NCI-H460 (cell line): ENCODE data around the gene TMC6. TPM values are rescaled to one million over a fixed set of nuclear protein-coding genes. Genes with fewer than 3 reads are reported as not detected.

Experiments
- DNase-seq: peaks from one replicate; pipeline ENCODE4 v3.0.0-alpha.2; 2016; ENCODE audit warnings: low read depth; ENCODE audit errors: extremely low read depth
- total RNA-seq: library from RNA; depleted of rRNA; stranded (reverse); fragments of >200 nt; shearing (Covaris generic); gene quantifications from 2 replicates; pipeline ENCODE4 v1.2.3, GENCODE V29; 2014

TMC6 gene
- total RNA-seq, 1 experiment from 2014 or later, result 17.2 TPM

DNA sequence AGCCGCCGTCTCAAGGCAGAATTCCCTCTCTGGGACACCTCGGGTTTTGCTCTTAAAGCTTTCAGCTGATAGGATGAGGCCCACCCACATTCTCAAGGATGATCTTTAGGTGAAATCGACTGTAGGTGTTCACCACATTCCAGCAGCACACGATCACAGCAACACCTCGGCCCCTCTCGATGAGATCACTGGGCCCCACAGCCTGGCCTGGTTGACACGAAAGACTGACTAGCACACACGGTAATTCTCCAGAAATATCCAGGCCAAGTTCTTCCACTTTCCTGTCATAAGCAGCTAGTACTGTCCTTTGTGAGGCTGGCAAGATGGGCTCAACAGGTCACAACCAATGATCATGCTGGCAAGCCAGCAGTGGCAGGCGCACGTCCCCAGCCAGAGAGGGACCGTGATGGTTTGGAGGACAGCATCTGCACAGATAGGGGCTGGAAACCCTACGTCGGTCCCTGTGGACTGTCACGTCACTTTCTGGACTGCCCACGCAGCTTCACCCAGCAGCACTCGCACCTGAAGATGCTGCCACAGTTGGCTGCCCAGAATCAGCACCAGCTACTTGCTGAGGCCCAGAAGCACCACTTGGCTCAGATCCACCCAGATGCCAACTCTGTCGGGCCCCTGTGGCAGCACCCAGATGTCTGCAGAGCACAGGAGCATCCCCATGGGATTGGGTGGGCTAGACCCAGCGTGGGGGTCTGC is 17.4 kb downstream of the TMC6 start:
- DNase-seq, result no peak

DNA sequence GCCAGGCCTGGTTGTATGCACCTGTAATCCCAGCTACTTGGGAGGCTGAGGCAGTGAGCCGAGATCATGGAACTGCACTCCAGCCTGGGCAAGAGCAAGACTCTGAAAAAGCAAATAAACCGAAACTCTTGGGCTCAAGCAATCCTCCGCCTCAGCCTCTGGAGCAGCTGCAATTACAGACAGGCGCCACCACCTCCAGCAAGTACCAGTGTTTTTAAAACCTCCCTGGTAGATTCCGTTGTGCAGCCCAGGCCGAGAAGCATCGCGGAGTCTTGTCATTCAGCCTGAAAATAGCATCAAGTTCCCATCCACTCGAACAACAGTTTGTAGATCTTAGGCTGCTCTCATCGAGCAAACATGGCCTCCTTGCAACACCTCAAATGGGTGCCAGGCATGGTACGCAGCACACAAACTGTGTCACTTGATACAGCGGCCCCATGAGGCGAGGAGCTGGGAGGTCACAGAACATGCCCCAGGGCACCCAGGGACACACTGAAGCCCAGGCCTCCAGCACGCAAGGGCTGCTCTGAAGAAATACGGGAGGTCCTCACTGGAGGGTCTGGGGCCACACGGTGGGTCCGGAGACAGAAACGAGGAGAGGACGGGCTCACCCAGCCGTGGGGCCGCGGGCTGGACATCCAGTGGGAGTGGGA is 18.1 kb downstream of the TMC6 start:
- DNase-seq, result no peak

DNA sequence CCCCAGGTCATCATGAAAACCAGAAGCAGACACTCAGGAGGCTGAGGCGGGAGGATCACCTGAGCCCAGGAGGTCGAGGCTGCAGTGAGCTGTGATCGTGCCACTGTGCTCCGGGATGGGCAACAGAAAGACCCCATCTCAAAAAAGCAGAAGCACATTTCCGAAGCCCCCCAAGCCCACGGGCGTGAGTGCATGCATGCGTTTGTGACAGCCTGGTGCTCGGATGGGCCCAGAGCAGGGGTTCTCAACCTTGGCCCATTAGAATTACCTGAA is 19.1 kb downstream of the TMC6 start:
- DNase-seq, result no peak

DNA sequence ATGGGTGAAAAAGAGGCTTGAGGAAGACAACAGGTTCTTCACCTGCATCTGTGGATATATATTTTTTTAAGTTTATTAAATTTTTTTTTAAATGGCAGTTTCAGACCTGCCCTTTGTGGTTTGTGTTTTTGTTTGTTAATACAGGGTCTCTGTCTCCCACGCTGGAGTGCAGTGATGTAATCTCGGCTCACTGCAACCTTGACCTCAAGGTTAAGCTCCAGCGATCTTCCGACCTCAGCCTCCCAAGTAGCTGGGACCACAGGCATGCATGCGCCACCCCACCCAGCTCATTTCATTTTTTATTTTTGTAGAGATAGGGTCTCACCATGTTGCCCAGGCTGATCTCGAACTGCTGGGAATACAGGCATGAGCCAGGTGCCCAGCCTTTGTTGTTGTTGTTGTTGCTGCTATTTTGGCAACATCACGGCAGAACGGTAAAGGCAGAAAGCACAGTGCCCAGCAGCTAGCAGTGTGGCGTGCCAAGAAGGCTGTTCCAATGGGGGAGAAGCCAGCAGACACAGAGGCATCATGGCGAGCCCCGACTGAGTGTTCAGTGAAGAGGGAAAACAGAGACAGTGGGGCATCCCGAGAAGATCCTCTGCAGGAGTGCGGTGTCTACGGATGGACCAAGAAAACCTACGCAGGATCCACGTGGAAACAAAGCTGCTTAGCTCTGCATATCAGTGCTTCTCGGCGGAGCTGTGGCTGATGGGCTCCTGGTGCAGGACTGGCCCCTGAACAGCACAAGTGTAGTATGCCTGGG is 19.6 kb downstream of the TMC6 start:
- DNase-seq, result no peak

DNA sequence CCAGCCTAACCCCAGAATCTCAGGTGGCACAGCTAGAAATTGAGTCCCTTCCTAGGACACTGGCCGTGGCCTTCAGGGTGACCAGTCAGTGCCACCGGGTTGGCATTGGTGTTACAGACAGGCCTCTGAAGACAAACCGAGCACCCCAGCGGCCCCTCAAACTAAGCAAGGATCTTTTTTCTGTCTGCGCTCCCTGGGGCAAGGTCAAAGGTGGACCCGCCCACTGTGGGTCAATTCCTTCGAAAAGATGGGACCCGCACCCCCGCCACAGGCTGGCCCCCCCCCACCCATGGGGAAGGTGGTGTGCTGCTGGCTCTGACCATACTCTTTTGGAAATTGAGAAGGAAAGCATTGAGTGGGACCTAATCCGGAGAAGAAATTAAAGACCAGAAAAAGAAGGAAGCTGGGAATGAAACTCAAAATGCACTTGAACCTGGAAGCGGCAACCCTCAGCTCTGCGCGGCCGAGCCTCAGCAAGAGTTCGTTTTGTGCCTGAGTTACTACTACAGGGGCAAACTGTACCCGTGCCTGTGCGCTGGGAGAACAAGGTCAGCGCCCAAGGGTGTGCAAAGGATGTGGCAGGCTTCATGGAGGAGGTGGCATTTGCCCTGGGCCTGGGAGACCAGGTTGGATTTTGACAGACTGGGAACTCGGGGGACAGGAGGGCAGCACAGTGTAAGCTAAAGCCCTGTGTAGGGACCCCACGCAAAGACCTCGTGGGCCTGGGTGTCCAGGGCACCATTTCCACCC is 20.4 kb downstream of the TMC6 start:
- no peak for DNase-seq

DNA sequence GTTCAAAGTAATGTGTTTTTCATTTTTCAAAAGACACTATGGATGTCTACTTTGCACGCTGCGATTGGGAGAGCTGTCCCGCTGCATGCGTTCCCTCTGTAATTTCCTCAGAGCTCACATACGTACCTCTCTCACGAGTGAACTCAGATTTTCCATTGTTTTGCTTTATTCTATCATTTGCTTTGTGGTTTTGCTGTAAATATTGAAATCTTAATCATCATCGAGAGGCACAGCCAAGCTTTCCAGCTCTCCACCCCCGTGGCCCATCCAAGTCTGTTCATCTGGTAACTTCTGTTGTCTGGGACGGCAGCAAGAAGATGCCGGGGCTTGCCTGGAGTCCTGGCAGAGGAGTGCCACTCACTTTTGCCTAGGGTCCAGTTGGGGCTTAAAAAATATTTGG is 21.1 kb downstream of the TMC6 start:
- no peak for DNase-seq

DNA sequence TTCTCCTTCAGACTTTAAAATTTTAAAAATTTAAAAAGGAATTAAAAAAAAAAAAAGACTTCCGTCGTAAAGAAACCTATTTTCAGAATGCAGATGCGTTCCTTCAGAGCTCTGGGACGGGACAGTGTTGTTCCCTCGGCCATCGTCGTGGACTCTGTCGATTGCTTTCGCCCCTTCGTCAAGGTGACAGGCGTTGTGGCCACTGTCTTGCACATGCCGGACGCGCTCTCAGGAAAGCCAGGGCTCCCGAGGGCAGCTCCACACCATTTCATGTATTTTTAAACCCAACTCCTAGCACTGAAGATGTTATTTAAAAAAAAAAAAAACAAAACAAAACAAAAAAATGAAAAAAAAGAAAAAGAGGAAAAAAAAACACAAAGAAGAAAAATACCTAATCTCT is 22.3 kb downstream of the TMC6 start:
- no peak for DNase-seq

DNA sequence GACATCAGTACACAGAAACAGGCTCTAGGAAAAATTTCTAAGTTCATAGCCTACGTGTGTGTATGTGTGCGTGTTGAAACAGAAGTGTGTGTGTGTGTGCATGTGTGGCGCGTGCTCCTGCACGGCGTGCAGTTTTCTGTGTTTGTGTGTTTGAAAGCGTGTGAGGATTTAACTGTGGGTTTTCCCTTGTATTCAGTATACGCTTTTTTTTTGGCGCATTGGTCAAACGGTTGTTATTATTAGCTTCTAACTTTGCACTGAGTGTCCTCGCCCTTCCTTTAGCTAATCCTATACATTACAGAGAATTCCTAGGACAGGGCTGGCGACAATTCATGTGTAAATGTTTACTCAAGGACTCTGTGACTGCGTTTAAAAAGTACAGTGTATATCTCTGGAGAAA is 23.0 kb downstream of the TMC6 start:
- DNase-seq, result no peak

DNA sequence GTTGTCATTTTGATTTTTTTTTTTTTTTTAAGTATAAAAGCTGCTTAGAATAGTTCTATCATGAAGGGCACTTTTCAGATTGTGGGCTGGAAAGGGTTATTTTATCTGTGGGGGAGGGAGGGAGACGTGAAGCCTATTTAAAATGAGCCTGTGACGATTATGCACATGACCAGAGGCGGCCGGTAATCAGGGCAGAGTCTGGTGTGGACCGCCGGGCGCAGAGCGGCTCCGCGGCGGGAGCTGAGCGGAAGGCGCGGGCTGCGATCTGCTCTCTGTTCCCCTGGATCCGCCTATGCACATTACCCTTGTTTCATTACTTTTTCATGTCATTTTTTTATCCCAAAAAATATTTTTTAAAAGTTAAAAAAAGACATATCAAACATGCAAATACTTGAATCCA is 23.5 kb downstream of the TMC6 start:
- DNase-seq, result no peak

DNA sequence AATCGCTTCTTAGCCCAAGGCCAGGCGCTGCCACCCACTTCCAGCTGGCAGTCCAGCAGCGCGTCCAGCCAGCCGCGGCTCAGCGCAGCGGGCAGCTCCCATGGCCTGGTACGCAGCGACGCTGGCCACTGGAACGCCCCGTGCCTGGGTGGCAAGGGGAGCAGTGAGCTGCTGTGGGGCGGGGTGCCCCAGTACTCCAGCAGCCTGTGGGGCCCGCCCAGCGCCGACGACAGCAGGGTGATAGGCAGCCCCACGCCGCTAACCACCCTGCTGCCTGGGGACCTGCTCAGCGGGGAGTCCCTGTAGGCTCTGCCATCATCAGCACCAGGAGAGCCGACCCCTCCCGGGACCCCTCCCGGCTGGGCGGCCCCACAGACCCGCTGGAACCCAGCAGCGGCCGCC is 24.0 kb downstream of the TMC6 start:
- DNase-seq, result no peak

DNA sequence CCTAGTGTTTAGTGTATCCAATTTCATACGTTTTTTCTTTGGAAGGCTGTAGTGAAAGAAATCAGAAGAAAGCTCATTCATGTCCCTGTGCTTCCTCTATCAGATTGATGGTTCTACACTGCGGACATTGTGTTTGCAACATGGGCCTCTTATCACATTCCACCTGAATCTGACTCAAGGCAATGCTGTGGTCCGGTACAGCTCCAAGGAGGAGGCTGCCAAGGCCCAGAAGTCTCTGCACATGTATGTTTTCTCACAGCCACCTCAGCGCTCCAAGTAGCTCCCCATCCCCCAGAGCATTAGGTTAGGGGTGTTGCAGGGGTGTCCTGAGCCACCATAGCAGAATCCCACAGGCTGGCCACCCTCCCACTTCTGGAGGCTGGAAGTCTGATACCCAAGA is 25.2 kb downstream of the TMC6 start:
- DNase-seq, result no peak

DNA sequence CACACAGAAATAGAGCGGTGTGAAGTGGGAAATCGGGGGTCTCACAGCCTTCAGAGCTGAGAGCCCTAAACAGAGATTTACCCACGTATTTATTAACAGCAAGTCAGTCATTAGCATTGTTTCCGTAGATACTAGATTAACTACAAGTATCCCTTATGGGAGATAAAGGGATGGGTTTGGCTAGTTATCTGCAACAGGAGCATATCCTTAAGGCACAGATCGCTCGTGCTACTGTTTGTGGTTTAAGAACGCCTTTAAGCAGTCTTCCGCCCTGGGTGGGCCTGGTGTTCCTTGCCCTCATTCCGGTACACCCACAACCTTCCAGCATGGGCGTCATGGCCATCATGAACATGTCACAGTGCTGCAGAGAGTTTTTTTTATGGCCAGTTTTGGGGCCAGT is 27.0 kb downstream of the TMC6 start:
- no peak for DNase-seq

DNA sequence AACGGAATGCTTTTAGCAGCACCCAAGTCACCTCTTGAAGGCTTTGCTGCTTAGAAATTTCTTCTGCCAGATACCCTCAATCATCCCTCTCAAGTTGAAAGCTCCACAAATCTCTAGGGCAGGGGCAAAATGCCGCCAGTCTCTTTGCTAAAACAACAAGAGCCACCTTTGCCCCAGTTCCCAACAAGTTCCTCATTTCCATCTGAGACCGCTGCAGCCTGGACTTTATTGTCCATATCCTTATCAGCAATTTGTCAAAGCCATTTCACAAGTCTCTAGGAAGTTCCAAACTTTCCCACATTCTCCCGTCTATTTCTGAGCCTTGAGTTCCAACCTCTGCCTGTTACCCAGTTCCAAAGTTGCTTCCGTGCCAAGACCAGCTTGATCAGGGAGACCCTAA is 27.4 kb downstream of the TMC6 start:
- DNase-seq, result no peak

DNA sequence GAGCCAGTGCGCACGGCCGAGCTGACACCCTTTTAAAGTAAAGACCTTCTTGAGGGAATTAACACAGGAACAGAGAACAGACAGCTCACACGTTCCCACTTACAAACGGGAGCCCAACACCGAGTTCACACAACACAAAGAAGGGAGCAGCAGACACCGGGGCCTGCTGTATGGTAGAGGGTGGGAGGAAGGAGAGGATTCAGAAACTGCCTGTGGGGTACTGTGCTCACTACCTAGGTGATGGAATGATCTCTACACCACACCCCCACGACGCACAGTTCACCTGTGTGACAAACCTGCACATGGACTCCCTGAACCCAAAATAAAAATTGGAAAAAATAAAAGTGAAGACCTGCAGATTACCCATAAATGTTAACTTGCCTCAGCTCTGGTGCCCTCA is 32.5 kb downstream of the TMC6 start:
- DNase-seq, result no peak

DNA sequence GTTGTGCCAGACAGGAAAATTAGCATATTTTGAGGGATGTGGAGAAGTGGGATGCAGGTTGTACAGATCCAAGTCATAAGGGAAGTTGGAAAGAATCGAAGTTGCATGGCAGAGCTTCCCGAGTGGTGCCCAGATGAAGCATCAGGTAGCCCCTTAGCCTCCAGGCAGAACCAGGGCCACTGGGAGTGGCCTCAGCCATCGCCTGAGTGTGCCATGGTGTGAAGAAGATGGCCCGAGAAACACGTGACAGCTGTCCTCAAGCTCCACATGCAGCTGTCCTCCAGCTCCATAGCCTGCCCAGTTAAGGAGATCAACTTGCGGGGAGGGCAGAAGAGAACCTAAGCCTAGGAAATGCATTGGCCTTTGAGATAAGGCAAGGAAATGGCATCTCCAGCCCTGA is 33.5 kb downstream of the TMC6 start:
- no peak for DNase-seq

DNA sequence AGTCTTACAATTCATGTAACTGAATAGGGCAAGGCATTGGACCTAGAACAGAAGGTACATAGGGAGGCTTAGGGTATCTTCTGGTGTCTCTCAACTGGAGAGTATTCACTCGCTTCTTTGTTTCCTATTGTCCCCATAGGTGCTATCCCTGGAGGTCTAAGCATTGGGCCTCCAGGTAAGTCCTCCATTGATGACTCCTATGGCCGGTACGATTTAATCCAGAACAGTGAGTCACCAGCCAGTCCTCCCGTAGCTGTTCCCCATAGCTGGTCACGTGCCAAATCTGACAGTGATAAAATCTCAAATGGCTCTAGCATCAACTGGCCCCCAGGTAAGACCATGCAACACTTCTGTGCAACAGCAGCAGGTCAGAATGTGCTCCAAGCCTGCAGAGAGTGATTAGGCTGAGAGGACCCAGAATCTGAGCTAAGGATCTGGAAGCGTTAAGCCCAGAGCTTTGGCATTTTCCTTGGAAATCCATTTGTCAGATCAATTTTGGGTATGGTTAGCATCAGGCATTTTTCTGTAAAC is 35.7 kb downstream of the TMC6 start:
- DNase-seq, result no peak

DNA sequence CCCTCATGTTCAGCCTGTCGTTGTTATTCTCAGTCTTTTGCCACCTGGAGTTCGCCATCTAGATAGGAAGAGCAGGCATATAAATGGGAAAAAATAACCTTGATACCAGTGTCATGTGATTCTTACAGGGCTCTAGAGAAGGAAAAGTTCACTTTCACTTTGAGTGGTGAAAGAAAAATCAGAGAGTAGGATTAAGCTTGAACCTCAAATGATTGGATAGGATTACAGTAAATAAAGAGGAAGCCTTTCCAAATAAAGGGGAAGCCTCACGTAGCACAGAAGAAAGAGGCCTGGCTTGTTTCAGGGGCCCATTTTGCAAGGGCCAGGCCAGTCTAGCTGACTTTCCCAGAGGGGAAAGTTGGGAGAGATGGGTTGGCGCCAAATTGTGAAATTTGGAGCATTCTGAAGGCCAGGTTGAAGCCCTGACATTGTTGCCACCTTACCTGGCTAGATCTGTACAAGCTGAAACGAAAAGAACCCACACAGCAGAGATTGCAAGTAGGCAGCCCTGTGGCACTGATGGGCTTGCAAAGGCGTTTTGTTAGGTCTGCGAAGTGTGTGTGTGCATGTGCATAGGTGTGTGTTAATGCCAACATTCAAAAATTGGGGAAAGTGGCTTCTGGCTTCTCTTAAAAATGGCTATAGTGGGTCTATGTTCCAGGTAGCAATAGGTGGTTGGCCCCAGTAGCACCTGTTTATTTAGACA is 38.8 kb downstream of the TMC6 start:
- DNase-seq, result no peak

DNA sequence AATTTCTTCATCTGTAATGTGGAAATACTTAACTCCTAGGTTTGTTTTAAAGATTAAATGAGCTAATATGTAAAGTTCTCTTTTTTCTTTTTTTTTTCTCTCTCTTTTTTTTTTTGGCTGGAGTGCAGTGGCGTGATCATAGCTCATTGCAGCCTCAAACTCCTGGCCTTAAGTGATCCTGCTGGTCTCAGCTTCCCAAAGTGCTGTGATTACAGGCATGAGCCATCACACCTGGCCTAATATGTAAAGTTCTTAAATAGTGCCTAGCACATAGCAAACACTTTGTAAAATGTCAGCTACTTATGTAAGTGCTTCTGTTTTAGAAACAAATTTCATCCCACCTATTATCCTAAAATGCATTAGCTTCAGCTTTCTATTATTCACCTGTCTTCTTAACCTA is 40.0 kb downstream of the TMC6 start:
- no peak for DNase-seq

DNA sequence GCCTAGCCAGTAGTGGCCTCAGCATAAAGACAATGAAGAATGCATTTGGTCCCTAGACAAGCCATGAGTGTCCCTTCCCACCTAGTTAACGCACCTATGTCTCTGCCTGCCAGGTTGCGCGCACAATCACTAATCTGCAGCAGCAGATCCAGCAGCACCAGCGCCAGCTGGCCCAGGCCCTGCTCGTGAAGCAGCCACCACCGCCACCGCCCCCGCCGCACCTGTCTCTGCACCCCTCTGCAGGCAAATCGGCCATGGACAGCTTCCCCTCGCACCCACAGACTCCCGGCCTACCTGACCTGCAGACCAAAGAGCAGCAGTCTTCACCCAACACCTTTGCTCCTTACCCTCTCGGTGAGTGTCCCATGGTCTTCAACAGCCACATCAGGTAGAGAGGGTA is 41.8 kb downstream of the TMC6 start:
- DNase-seq, result no peak

DNA sequence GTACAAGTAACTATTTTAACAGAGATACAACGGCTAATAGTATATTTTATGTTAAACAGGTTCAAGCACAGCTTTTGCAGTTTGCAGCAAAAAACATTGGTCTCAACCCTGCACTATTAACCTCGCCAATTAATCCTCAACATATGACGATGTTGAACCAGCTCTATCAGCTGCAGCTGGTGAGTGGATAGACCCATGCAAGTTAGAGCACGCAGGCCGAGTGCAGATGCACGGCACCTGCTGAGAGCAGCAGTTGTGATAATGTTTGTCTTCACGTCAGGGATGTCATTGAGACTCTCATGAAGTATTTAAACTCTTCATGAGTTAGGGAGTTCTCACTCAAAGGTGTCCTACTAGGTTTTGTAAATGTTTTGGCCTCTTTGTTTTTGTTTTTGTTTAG is 45.6 kb downstream of the TMC6 start:
- no peak for DNase-seq
